Measurements from ENCODE around the gene CAV1. TPM values are rescaled to one million over a fixed set of nuclear protein-coding genes. Genes with fewer than 3 reads are reported as not detected.

Gene CAV1
- total and polyA plus RNA-seq, 4 donors = 121 to 616 (median 323) TPM

DNA sequence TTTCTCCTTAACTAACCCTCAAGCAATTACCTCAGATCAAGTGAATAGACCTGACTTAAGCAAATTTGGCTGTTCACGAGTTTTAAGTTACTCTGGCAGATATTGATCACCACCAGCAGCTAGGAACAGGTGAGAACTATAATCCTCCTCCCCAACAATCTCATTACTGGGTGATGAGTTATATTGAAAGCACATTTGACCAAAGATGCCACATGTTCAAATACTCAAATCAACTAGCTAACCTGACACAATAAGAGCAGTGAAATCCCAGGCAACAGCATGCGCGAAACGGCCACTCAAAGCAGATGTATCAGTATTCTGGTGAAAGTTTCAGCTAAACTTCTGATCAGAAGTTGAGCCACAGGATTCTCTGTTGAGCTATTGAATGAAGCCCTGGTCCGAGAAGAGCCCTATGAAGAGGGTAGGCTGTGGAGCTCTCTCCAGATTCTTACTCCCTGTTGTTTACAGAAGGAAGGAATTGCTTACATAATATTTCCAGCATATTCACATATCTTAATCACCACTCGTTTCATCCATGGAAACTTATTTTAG lies 52.6 kb downstream of the CAV1 start:
- H3K27ac ChIP-seq (ENCODE audit: low read depth in 1 of 2, low read length in 1 of 2) = peak overlapping the region; percentile 61 to 73
- no peak for ATAC-seq (ENCODE audit: insufficient read depth, low FRiP score)
- no peak overlapping the region for H3K9ac ChIP-seq (ENCODE audit: insufficient read depth in 1 of 2, low read length in 2 of 2)
- peak in 1 of 3 donors; percentile 31 for DNase-seq
- 36 to 57% methylated on average over 6 of the region's 6 CpGs for WGBS, 2 donors
- peaks cover 5 to 21% (median 15%) of the 10 kb centered on the region in 5 donors for H3K4me1 ChIP-seq (ENCODE audit: control insufficient read depth in 5 of 5, insufficient read depth in 5 of 5, low read length in 5 of 5)
- peaks cover 0 to 2% (median 0%) of the 10 kb centered on the region in 4 donors for H3K9me3 ChIP-seq (ENCODE audit: control insufficient read depth in 4 of 4, insufficient read depth in 3 of 4, low read length in 3 of 4)
- TF ChIP-seq CTCF (IDR thresholded peaks at IDR 0.05; ENCODE audit: control extremely low read depth, extremely low read depth) = no peak
- H3K27me3 ChIP-seq (ENCODE audit: control insufficient read depth in 3 of 3, insufficient read depth in 3 of 3, low read length in 2 of 3) = no peaks in the 10 kb centered on the region
- no peaks in the 10 kb centered on the region for H3K36me3 ChIP-seq (ENCODE audit: control insufficient read depth in 4 of 4, insufficient read depth in 4 of 4, low read length in 4 of 4)
- no peak overlapping the region for H3K4me3 ChIP-seq

DNA sequence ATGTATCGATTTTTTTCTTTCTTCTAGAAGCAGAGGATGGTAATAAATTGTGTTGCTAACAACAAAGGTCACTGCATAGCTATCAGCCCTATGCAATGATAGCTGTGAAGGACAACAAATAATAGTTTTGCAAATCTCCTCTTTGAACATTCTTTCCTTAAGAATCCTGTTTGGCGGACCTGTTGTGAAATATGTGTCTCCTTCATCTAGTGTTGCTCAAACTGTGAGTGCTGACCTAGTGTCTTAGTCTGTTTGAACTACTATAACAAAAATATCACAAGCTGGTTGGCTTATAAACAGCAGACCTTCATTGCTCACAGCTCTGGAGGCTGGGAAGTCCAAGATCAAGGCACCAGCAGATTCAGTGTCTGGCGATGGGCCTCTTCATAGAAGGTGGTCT lies 53.7 kb downstream of the CAV1 start:
- H3K9me3 ChIP-seq (ENCODE audit: control insufficient read depth in 4 of 4, insufficient read depth in 3 of 4, low read length in 3 of 4) = peaks cover 0 to 2% (median 0%) of the 10 kb centered on the region in 4 donors
- peaks cover 5 to 21% (median 15%) of the 10 kb centered on the region in 5 donors for H3K4me1 ChIP-seq (ENCODE audit: control insufficient read depth in 5 of 5, insufficient read depth in 5 of 5, low read length in 5 of 5)
- no peak for ATAC-seq (ENCODE audit: insufficient read depth, low FRiP score)
- no peak overlapping the region for H3K9ac ChIP-seq (ENCODE audit: insufficient read depth in 1 of 2, low read length in 2 of 2)
- no peak overlapping the region for H3K27ac ChIP-seq (ENCODE audit: low read depth in 1 of 2, low read length in 1 of 2)
- no peak for TF ChIP-seq CTCF (IDR thresholded peaks at IDR 0.05; ENCODE audit: control extremely low read depth, extremely low read depth)
- 89 to 93% methylated on average over 3 of the region's 3 CpGs for WGBS, 2 donors
- H3K4me3 ChIP-seq = no peak overlapping the region
- DNase-seq = no peak
- H3K36me3 ChIP-seq (ENCODE audit: control insufficient read depth in 4 of 4, insufficient read depth in 4 of 4, low read length in 4 of 4) = no peaks in the 10 kb centered on the region
- no peaks in the 10 kb centered on the region for H3K27me3 ChIP-seq (ENCODE audit: control insufficient read depth in 3 of 3, insufficient read depth in 3 of 3, low read length in 2 of 3)

- Histone ChIP-seq H3K9ac (ENCODE audit: insufficient read depth in 1 of 2, low read length in 2 of 2) (no peak overlapping the region), H3K27me3 (ENCODE audit: control insufficient read depth in 3 of 3, insufficient read depth in 3 of 3, low read length in 2 of 3) (no peaks in the 10 kb centered on the region), H3K4me1 (ENCODE audit: control insufficient read depth in 5 of 5, insufficient read depth in 5 of 5, low read length in 5 of 5) (peaks cover 5 to 26% (median 14%) of the 10 kb centered on the region in 5 donors), H3K27ac (ENCODE audit: low read depth in 1 of 2, low read length in 1 of 2) (no peak overlapping the region), H3K9me3 (ENCODE audit: control insufficient read depth in 4 of 4, insufficient read depth in 3 of 4, low read length in 3 of 4) (peaks cover 0 to 2% (median 0%) of the 10 kb centered on the region in 4 donors), H3K4me3 (no peak overlapping the region), H3K36me3 (ENCODE audit: control insufficient read depth in 4 of 4, insufficient read depth in 4 of 4, low read length in 4 of 4) (no peaks in the 10 kb centered on the region)
- ATAC-seq (ENCODE audit: insufficient read depth, low FRiP score) (no peak), DNase-seq (no peak)
- WGBS, 2 donors = 61 to 85% methylated on average over 1 of the region's 1 CpG
- TF ChIP-seq CTCF (IDR thresholded peaks at IDR 0.05; ENCODE audit: control extremely low read depth, extremely low read depth) = no peak
Measured at GRCh38 chr7:116579322-116579721, 54.5 kb downstream of the CAV1 start.

GRCh38 chr7:116579835-116580234 lies 55.0 kb downstream of the CAV1 start:
- no peaks in the 10 kb centered on the region for H3K36me3 ChIP-seq (ENCODE audit: control insufficient read depth in 4 of 4, insufficient read depth in 4 of 4, low read length in 4 of 4)
- H3K4me1 ChIP-seq (ENCODE audit: control insufficient read depth in 5 of 5, insufficient read depth in 5 of 5, low read length in 5 of 5) = peaks cover 5 to 23% (median 11%) of the 10 kb centered on the region in 5 donors
- H3K9ac ChIP-seq (ENCODE audit: insufficient read depth in 1 of 2, low read length in 2 of 2) = no peak overlapping the region
- no peak overlapping the region for H3K27ac ChIP-seq (ENCODE audit: low read depth in 1 of 2, low read length in 1 of 2)
- 93 to 98% methylated on average over 2 of the region's 2 CpGs for WGBS, 2 donors
- peaks cover 0 to 2% (median 0%) of the 10 kb centered on the region in 4 donors for H3K9me3 ChIP-seq (ENCODE audit: control insufficient read depth in 4 of 4, insufficient read depth in 3 of 4, low read length in 3 of 4)
- H3K4me3 ChIP-seq = no peak overlapping the region
- ATAC-seq (ENCODE audit: insufficient read depth, low FRiP score) = no peak
- no peak for TF ChIP-seq CTCF (IDR thresholded peaks at IDR 0.05; ENCODE audit: control extremely low read depth, extremely low read depth)
- no peaks in the 10 kb centered on the region for H3K27me3 ChIP-seq (ENCODE audit: control insufficient read depth in 3 of 3, insufficient read depth in 3 of 3, low read length in 2 of 3)
- DNase-seq = no peak

Measured in lung (tissue), 12 donors.